Measurements from ENCODE around the gene LTBR.
A peak's percentile ranks its signal among the peaks of the same experiment; 100 is the strongest.

The LTBR gene

GRCh38 chr12:6384499-6385436 lies 806 bp downstream of the LTBR start:
- DNase-seq: no peak

- no peak for DNase-seq
These were observed 2.1 kb downstream of the LTBR start for GRCh38 chr12:6386038-6386437.

GRCh38 chr12:6386491-6386890 lies 2.5 kb downstream of the LTBR start:
- no peak for DNase-seq

- DNase-seq: no peak
These were observed 3.6 kb downstream of the LTBR start for GRCh38 chr12:6387541-6387940.

- no peak for DNase-seq
These were observed 6.3 kb downstream of the LTBR start for GRCh38 chr12:6390084-6390799.

GRCh38 chr12:6391013-6391412 lies 7.1 kb downstream of the LTBR start:
- DNase-seq: no peak

- DNase-seq: no peak
These were observed 8.5 kb downstream of the LTBR start for GRCh38 chr12:6392504-6392903.

- no peak for DNase-seq
These were observed 9.1 kb downstream of the LTBR start for GRCh38 chr12:6393109-6393508.

GRCh38 chr12:6394398-6394797 lies 10.4 kb downstream of the LTBR start:
- DNase-seq: no peak

- no peak for DNase-seq
These were observed 12.1 kb downstream of the LTBR start for GRCh38 chr12:6396031-6396430.

- DNase-seq: no peak
These were observed 16.1 kb downstream of the LTBR start for GRCh38 chr12:6399884-6400644.

- no peak for DNase-seq
These were observed 20.4 kb downstream of the LTBR start for GRCh38 chr12:6404390-6404789.

- DNase-seq: no peak
These were observed 22.0 kb downstream of the LTBR start for GRCh38 chr12:6405963-6406362.

GRCh38 chr12:6407236-6407954 lies 23.4 kb downstream of the LTBR start:
- DNase-seq: peak; percentile 34

- no peak for DNase-seq
These were observed 32.6 kb downstream of the LTBR start for GRCh38 chr12:6416596-6416995.

- DNase-seq: no peak
These were observed 34.8 kb downstream of the LTBR start for GRCh38 chr12:6418796-6419195.

GRCh38 chr12:6420364-6420763 lies 36.4 kb downstream of the LTBR start:
- no peak for DNase-seq

- DNase-seq: peak; percentile 64
These were observed 39.5 kb downstream of the LTBR start for GRCh38 chr12:6423267-6424007.

GRCh38 chr12:6424008-6424347 lies 40.0 kb downstream of the LTBR start:
- DNase-seq: no peak

- DNase-seq: no peak
These were observed 40.9 kb downstream of the LTBR start for GRCh38 chr12:6424866-6425265.

GRCh38 chr12:6425590-6426531 lies 41.9 kb downstream of the LTBR start:
- no peak for DNase-seq

Data from NCI-H510A treated with DMSO at 0.1 percent for 48 hours (cell line).